ENCODE results near the gene CCT4. TPM values are rescaled to one million over a fixed set of nuclear protein-coding genes. Genes with fewer than 3 reads are reported as not detected.
A peak's percentile ranks its signal among the peaks of the same experiment; 100 is the strongest.
"Not testable (repeated sequence)": the region's sequence is repeated elsewhere in the genome, so short reads cannot be mapped to it uniquely, and the experiment has no call there.

CCT4 gene, protein sequence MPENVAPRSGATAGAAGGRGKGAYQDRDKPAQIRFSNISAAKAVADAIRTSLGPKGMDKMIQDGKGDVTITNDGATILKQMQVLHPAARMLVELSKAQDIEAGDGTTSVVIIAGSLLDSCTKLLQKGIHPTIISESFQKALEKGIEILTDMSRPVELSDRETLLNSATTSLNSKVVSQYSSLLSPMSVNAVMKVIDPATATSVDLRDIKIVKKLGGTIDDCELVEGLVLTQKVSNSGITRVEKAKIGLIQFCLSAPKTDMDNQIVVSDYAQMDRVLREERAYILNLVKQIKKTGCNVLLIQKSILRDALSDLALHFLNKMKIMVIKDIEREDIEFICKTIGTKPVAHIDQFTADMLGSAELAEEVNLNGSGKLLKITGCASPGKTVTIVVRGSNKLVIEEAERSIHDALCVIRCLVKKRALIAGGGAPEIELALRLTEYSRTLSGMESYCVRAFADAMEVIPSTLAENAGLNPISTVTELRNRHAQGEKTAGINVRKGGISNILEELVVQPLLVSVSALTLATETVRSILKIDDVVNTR
- polyA plus RNA-seq (ENCODE audit: insufficient read length in 3 of 3) = 100 to 1,000 TPM; 182 to 190 (median 186) TPM

DNA sequence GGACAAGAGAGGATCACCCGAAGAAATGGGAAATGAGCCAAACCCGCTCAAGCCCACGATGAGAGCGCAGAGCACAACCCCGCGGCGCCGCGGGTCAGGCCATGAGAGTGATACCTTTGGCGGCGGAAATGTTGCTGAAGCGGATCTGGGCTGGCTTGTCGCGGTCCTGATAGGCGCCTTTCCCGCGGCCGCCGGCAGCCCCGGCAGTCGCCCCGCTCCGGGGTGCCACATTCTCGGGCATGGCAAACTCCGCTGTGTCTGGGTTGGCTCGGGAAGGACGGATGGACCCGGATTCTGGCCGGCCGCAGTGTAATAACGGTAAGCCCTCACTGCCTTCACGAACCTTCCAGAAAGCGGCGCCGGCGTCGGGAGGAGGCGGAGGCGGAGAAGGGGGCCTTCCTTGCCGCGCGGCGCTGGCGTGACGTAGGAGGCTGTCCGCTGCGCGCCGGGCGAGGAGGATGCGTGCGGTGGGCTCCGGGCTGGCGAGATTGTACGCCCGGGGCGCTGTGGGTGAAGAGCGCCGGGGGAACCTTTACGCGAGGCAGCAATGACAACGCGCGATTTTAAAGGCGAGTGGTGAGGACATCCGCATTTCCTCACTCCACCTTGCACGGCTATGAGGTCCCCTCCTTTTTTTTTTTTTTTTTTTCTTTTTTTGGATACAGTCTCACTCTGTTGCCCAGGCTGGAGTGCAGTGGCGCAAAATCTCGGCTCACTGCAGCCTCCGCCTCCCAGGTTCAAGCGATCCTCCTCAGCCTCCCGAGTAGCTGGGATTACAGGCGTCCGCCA is at the start of gene CCT4:
Gene CCT4 (minus strand): TSS at position 390 of the 789 bp plus-strand sequence. CDS start 149 bp downstream, at position 241.
- DNase-seq (ENCODE audit: low read depth in 3 of 3, low spot score in 2 of 3) = peak; percentile 79 to 88 (median 82)

DNA sequence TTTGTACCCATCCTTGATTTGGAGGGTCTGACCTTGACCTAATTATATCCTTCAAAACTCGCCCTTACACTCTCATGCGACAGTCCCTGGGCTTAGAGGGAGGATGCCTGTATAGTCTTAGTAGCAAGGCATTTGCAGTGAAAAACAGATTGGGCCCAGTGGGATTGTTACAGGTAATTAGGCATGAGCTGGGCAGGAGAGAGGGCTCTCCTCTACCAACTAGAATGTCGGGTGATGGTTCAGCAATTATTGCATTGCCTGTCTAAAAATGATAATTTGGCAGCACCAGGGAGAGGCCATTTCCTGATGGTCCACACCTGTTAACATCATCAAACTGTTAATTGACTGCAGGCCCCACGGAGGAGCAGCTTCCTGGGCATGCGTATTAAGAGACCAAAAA is 49.4 kb upstream of the CCT4 start:
- DNase-seq (ENCODE audit: low read depth in 3 of 3, low spot score in 2 of 3) = no peak

DNA sequence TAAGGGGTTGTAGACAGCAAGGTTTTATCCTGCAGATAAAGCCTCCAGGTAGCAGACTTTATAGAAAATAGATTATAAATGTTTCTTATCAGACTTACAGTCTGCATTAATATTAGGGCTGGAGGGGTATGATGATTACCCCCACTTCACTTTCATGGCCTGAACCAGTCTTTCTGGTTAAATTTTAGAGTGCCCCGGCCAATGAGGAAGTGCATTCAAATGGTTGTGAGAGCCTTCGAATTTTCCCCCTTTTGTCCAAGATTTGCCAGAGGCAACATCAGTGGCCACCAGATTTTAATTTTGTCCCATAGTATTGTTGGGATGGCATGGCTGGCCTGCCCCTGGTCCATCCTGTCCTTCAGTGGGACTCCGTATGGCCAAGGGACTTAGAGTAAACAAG is 48.6 kb upstream of the CCT4 start:
- no peak for DNase-seq (ENCODE audit: low read depth in 3 of 3, low spot score in 2 of 3)

DNA sequence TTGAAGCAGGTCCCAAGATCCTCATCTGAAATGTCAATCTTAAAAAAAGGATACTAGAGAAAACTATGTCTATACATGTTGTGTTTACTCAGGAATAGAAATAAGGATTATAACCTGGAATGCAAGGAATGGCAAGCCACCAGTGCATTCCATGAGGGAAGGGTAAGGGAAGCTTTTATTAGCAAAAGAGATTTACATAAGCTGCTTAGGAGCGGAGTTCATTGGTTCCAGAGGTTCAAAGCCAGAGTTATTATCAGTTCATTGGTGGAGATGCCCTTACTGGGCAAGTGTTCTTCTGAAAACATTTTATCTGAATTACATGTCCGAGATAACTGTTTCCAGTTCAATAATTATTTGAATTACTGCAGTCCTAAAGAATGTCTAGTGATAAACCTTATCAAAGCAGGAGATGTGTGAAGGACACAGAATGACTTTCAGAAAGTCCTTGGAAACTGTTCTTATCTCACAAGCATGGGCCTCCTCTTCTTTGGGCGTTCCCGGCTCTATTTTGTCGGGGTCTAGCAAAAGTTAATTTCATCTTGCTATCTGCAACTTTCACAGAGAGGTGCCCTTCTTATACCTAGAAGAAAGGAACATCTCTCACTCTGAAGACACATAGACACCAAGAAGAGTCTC is 40.5 kb upstream of the CCT4 start:
- no peak for DNase-seq (ENCODE audit: low read depth in 3 of 3, low spot score in 2 of 3)

DNA sequence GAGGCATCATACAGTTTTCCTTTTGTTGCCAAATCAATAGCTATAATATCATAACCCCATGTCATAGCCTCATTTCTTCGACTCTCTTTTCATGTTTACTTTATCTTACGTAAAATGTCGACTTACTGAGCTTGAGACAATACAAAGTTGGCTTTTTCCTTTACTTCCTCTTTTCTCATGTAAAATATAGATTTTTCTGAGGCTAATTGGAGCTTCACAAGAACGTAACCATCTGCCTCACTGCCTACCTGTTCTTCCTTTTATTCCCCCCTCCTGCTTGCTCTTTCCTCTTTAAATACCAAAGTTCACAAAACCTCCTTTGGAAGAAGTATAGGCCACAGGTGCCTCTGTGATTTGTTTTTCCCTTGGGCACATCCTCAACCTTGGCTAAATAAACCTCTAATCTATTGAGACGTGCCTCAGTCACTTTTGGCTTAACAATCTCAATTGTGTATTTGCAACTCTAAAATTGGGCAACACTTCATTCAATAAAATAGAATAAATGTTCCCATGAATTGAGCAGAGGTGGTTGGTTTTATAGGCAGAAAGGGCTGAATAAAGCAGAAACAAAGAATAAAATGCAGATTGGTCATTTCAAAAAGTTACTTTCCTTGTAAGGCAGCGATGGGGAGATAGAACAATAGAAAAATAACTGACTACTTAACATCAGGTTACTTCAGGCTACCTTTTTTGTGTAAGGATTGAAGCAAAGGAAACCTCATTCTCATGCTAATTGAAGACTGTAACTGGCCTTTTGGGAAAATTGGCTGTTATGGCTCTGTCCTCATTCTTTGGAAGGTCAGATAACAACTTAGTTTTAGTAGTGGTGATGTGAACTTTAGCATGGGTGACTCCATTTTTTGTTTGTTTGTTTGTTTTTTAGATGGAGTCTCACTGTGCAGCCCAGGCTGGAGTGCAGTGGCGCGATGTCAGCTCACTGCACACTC is 38.3 kb upstream of the CCT4 start:
- DNase-seq (ENCODE audit: low read depth in 3 of 3, low spot score in 2 of 3) = no peak

DNA sequence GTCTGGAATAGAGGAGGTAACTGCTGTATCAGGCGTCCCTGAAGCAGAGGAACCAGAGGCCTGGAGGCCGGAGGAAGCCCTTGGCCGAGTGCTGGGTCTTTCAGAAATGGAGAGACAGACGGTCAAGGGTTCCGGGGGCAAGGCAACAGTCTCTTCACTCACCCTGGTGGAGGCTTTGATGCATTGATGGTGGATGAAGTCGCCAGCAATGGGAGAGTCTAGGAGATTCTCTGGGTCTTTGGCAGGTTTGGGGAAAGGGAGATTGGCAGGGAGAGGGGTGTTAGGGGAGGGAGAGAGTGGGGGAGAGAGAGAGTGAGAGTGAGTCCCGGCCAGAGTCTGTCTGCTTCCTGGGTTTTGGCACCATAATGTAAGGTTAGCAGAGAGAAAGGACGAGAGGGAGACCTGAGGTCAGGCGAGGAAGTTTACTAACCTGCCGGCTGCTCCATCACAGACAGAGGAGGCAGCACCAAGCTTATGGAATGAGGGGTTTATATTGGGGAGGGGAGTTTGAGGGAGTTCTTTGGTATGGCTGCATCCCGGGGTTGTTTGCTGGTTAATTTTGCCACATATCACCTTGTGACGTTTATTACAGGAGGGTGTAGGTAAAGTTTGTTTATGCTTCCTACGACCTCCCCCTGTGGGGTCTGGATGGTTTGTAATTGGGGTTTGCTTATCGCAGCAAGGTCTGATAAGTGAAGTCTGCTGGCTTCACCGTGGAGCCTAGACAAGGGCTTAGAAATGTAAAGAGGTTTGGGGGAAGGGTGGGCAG is 36.6 kb upstream of the CCT4 start:
- no peak for DNase-seq (ENCODE audit: low read depth in 3 of 3, low spot score in 2 of 3)

DNA sequence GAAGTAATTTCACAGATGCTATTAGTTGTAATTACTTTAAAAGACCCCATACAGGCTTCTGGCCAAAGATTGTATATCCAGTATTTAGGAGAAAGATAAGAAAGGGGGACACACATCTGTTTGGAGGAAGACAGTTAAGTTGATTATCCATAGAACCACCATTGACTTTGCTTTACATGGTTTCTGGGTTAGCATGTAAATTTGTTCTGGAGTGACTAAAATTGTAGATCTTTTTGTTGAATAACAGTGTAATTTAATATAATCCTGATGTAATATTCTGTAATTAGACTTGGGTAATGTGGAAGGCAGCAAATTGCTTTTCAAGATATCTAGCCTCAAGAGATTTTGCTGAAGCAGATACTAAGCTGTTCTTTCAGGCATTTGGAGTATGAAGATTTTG is 34.3 kb upstream of the CCT4 start:
- DNase-seq (ENCODE audit: low read depth in 3 of 3, low spot score in 2 of 3) = no peak

DNA sequence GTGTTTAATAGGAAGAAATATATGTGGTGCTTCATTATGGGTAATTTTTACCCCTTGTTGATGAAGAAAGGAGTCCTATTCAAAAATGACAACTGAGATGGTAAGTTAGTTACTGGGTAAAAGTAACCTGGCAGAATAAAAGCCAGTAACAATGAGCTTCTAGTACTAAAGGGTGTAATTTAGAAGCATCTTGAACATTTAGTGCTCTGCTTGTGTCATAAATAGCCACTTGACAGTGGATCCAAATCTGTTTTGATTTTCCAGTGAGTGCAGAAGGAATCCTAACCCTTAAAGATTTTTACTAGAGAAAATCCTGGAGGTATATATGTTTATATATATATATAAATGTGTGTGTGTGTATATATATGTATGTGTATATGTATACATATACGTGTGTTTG is 32.1 kb upstream of the CCT4 start:
- DNase-seq (ENCODE audit: low read depth in 3 of 3, low spot score in 2 of 3) = no peak

DNA sequence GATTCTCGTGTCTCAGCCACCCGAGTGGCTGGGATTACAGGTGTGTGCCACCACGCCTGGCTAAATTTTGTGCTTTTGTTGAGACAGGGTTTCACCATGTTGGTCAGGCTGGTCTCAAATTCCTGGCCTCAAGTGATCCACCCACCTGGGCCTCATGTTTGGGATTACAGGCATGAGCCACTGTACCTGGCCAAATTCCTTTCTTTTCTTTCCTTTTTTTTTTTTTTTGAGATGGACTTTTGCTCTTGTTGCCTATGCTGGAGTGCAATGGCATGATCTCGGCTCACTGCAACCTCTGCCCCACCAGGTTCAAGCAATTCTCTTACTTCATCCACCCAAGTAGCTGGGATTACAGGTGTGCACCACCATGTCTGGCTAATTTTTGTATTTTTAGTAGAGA is 26.3 kb upstream of the CCT4 start:
- not testable (repeated sequence) for DNase-seq (ENCODE audit: low read depth in 3 of 3, low spot score in 2 of 3)

DNA sequence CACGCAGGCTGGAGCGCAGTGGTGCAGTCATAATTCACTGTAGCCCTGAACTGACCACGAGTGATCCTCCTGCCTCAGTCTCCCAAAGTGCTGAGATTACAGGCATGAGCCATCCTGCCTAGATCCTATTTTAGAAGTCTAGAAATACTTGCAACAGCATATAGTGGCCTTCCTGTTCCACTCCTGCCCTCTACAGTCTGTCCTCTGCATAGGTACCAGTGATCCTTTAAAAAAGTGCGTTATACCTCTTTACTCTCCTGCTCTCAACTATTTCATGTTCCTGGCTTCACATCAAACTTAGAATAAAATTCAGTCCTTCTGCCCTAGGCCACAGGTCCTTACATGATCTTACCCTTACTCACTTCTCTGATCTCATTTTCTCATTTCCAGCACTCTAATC is 23.1 kb upstream of the CCT4 start:
- DNase-seq (ENCODE audit: low read depth in 3 of 3, low spot score in 2 of 3) = no peak

DNA sequence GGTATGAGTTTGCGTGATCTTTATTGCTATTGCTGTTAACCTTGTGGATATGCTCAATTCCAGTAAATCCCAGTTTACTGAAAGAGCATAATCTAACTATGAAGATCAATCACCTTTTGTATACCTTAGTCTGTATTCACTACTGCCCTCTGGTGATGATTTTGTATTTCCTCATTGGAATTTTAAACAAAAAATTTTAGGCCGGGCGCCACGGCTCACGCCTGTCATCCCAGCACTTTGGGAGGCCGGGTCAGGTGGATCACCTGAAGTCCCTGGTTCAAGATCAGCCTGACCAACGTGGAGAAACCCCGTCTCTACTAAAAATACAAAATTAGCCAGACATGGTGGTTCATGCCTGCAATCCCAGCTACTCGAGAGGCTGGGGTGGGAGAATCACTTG is 22.1 kb upstream of the CCT4 start:
- DNase-seq (ENCODE audit: low read depth in 3 of 3, low spot score in 2 of 3) = no peak

DNA sequence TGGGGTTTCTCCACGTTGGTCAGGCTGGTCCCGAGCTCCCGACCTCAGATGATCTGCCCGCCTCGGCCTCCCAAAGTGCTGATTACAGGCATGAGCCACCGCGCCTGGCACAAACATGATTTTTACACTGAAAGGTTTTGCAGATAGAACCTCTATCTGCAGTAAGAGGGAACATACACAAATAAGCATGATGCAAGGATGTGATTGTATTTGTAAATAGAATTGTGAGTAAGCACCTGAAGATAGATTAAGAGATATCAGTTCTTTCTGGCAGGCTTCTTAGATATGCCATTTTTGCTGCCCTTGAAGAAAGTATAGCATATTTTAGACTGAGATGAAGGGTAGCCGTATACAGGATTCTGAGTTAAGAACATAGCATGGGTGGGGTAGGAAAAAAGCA is 20.7 kb upstream of the CCT4 start:
- DNase-seq (ENCODE audit: low read depth in 3 of 3, low spot score in 2 of 3) = no peak

DNA sequence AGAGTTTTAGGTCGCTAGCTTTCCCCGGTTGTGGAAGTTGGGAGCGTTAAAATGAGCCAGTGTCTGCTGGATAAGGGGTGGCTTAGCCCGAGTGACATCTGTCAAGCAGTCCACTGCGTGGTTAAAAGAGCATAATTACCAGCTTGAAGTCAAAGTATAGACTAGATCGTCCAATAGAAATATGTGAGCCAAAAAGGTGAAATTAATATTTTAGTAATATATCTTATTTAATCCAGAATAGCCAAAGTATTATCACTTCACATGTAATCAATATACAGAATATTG is 17.7 kb upstream of the CCT4 start:
- no peak for DNase-seq (ENCODE audit: low read depth in 3 of 3, low spot score in 2 of 3)

DNA sequence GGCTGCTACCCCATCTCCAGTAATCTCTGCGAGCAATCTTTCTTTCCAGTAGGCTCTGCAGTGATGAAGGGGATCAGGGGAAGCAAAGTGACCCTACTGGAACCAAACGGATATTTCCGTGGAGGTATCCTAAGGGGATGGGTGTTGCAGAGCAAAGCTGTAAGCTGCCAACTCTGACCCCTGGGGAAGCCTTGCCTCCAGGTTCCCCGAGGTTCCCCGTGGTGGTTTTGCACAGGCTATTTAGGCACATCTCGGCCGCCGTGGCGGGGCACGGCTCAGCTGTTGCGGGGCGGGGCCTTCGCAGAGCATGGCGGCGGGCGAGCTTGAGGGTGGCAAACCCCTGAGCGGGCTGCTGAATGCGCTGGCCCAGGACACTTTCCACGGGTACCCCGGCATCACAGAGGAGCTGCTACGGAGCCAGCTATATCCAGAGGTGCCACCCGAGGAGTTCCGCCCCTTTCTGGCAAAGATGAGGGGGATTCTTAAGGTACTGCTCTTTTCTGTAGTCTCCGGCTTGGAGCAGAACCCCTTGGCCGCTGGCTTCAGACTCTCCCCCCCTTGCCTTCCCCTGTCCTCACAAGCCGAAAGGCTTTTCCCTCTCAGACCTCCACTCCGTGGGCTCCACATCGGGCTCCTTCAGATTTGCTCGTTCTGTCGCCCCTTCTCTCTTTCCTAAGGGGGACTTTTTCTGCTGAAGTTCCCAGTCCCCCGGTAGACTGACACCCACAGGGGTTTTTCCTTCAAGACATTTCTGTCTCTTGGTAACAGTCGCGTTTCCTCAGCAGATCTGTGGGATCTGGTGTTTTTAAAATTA is 17.1 kb upstream of the CCT4 start, which contains the start of gene COMMD1:
Gene COMMD1 (plus strand): TSS at position 303 of the 814 bp plus-strand sequence. CDS start 5 bp downstream, at position 308.
- peak in 1 of 3 donors; percentile 27 for DNase-seq (ENCODE audit: low read depth in 3 of 3, low spot score in 2 of 3)

DNA sequence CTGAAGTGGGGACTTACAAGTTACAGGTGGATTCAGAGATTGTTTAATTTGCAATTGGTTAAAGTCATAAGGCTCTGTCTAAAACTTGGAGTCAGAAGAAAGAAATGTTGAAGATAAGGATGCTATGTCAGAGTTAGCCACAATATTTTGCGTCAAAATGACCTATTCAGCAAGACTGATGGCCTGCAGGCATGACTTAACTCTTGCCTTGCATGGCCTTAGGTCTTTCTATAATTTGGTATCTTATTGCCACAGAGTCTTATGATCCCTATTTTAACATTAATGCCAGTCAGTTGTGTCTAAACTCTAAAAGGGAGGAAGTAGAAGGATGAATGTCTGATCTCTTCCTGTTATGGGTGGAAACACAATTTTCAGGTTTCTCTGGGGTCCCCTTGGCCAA is 11.8 kb upstream of the CCT4 start:
- DNase-seq (ENCODE audit: low read depth in 3 of 3, low spot score in 2 of 3) = no peak

DNA sequence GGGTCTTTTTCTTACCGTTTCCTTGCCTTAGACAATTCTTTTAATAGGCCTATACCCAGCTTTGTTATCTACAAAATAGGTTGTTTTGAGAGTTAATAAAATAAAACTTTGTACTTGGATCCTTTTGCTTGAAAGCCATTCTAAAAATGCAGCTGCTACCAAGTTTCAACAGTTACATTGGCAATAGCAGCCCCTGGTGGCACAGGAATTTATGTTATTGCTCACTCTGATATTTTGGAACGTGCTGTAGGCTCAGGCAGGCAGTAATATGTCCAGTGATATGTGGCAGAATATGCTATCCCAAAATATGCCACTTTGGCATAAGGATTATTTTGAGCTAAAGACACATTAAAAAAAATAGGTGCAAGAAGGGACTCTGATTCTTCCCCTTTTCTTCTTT is 10.4 kb upstream of the CCT4 start:
- no peak for DNase-seq (ENCODE audit: low read depth in 3 of 3, low spot score in 2 of 3)

DNA sequence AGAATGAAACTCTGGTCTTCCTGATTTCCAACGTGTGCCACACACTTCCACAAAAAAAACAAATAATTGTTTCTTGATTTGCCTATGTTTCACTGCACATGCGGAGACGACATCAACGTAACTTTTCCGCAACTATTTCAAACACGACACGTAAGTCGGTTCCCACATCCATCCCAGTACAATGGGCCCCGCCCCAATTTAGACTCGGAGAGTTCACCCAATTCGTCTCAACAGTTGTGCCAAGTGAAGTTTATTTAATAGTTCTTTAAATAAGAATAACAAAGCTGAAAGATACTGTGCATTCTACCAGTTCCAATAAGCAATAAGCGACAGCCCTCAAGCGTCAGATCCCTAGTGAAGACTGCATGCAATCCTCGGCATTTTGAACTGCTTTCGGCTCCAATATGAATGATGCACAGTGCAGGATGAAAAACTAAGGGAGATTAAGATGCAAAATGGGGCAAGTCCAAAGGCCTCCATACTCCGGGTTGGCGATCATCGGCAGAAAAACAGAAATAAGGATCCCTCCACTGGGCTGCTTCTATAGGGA is 664 bp downstream of the CCT4 start:
- DNase-seq (ENCODE audit: low read depth in 3 of 3, low spot score in 2 of 3) = peak in 2 of 3 donors; percentile 15 to 47

DNA sequence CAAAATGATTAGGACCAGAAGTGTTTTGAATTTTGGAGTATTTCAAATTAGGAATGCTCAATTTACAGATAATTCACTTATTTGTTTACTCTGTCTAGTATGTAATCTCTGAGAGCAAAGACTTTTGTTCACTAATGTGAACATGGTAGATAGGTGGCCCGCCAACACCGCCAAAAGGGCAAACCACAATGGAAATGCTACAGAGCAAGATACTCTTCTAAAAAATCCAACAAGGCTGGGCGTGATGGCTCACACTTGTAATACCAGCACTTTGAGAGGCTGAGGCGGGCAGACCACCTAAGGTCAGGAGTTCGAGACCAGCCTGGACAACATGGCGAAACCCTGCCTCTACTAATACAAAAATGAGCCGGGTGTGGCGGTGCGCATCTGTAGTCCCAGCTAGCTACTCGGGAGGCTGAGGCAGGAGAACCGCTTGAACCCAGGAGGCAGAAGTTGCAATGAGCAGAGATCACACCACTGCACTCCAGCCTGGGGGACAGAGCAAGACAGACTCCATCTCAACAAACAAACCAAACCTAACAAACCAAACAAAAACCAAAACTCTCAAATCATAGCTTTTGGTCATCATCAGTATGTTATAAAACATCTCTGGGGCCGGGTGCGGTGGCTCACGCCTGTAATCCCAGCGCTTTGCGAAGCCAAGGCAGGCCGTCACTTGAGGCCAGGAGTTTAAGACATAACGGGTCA is 2.4 kb downstream of the CCT4 start:
- DNase-seq (ENCODE audit: low read depth in 3 of 3, low spot score in 2 of 3) = no peak

Data from right renal cortex interstitium (tissue), 3 donors.